Fibroblast of mammary gland (primary cell): ENCODE measurements around the gene CRISPLD2.
A peak's percentile ranks its signal among the peaks of the same experiment; 100 is the strongest.

Experiments
- DNase-seq: peaks from one replicate; pipeline ENCODE4 v3.0.0-alpha.2; 2010; ENCODE audit warnings: low read depth
- H3K4me3 ChIP-seq: 2 replicates; pipeline ENCODE4 v1.5.1; 2011; ENCODE audit warnings: low read depth, mild to moderate bottlenecking, low read length, moderate library complexity; ENCODE audit not compliant: control insufficient read depth
- TF ChIP-seq, protein P1 (sequence below): conservative IDR thresholded peaks from 2 replicates; pipeline ENCODE4 v1.5.1; 2011; ENCODE audit warnings: low read depth, low read length, inconsistent platforms; ENCODE audit not compliant: control insufficient read depth, insufficient read depth

CRISPLD2 gene

GRCh38 chr16:84905965-84906460 lies 86.2 kb downstream of the CRISPLD2 start:
- DNase-seq = no peak
- no peak overlapping the region for H3K4me3 ChIP-seq
- TF ChIP-seq, protein P1, sequence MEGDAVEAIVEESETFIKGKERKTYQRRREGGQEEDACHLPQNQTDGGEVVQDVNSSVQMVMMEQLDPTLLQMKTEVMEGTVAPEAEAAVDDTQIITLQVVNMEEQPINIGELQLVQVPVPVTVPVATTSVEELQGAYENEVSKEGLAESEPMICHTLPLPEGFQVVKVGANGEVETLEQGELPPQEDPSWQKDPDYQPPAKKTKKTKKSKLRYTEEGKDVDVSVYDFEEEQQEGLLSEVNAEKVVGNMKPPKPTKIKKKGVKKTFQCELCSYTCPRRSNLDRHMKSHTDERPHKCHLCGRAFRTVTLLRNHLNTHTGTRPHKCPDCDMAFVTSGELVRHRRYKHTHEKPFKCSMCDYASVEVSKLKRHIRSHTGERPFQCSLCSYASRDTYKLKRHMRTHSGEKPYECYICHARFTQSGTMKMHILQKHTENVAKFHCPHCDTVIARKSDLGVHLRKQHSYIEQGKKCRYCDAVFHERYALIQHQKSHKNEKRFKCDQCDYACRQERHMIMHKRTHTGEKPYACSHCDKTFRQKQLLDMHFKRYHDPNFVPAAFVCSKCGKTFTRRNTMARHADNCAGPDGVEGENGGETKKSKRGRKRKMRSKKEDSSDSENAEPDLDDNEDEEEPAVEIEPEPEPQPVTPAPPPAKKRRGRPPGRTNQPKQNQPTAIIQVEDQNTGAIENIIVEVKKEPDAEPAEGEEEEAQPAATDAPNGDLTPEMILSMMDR = no peak

DNA sequence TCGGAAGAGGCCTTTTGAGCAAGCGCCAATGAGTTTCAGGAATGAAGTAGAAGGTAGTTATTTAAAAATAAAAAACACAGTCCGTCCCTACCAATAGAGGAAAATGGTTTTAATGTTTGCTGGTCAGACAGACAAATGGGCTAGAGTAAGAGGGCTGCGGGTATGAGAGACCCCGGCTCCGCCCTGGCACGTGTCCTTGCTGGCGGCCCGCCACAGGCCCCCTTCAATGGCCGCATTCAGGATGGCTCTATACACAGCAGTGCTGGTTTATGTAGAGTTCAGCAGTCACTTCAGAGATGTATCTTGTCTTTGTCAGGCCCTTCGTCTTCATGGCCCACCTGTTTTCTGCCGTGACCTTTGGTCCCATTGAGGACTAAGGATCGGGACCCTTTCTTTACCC lies 87.3 kb downstream of the CRISPLD2 start:
- TF ChIP-seq, protein P1 = no peak
- DNase-seq = no peak
- no peak overlapping the region for H3K4me3 ChIP-seq

DNA sequence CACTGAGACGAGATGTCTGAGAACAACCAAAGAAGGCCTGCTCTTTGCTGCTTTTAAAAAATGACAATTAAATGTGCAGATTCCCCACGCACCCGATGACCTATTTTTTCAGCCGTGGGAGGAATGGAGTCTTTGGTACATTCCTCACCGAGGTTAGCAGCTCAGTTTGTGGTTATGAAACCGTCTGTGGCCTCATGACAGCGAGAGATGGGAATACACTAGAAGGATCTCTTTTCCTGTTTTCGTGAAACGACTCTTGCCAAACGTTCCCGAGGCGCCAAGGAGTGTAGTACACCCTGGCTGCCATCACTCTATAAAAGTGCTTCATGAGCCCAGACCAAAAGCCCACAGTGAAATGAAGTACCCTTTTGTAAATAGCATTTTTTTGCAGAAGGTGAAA lies 87.8 kb downstream of the CRISPLD2 start:
- no peak overlapping the region for H3K4me3 ChIP-seq
- TF ChIP-seq, protein P1 = no peak
- peak; percentile 69 for DNase-seq

DNA sequence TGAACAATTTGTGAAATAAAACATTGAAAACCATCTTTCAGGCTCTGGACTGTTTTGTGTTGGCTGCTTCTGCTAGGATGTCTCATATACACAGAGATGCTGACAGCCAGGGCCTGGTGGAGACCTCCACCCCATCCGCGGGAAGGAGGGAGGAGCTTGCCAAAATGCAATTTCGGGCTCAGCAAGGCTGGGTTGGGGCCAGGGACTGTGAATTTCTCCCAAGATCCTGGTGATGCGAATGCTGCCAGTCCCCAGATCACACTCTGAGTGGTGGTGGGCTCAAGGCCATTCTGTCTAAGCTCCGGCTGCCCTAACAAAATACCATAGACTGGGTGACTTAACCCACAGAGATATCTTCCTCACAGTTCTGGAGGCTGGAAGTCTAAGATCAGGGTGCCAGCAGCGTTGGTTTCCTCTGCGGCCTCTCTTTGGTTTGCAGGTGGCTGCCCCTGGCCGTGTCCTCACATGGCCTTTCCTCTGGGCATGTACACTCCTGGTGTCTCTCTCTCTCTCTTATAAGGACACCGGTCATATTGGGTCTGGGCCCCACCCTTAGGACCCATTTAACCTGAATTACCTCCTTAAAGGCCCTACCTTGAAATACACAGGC lies 89.8 kb downstream of the CRISPLD2 start:
- DNase-seq = no peak
- no peak overlapping the region for H3K4me3 ChIP-seq
- TF ChIP-seq, protein P1 = no peak

GRCh38 chr16:84911486-84912216 lies 91.9 kb downstream of the CRISPLD2 start:
- TF ChIP-seq, protein P1 = no peak
- H3K4me3 ChIP-seq = no peak overlapping the region
- no peak for DNase-seq

DNA sequence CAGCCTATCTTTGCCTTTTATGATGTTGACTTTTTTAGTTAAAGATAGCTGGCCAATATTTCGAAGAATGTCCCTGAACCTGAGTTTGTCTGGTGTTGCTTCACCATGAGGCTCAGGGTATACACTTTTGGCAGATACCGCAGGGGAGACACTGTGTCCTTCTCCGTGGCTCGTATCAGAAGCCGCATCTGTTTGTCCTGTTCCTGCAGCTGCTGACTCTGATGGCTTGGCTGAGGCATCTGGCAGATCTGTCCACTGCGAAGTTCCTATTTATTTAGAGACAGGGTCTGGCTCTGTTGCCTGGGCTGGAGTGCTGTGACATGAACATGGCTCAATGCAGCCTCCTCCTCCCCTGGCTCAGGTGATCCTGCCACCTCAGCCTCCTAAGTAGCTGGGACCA lies 93.5 kb downstream of the CRISPLD2 start:
- no peak overlapping the region for H3K4me3 ChIP-seq
- TF ChIP-seq, protein P1 = no peak
- DNase-seq = no peak

DNA sequence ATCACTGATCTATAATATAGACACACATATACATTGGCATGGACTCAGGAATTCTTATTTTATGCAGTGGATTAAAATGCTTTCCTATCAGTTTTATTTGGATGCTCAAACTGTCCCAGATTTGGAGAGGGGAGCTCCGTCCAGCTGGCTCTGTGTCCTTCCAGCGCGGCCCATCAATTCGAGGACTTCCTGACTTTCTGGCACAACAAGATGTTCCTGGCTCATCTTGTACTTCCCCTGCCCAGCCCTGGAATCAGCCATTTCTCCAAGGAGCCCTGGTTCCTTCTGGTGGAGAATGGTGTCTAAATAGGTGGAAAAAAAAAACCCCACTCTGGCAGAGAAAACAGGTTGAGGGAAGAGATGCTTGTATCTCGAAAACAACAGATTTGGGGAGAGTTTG lies 94.5 kb downstream of the CRISPLD2 start:
- H3K4me3 ChIP-seq = no peak overlapping the region
- no peak for DNase-seq
- TF ChIP-seq, protein P1 = no peak
